Cardiac muscle cell (in vitro differentiated cells and primary cell): ENCODE data around the gene CLCN1. TPM values are rescaled to one million over a fixed set of nuclear protein-coding genes. Genes with fewer than 3 reads are reported as not detected.

Experiments
- DNase-seq, 2 donors: peaks; one replicate each; pipeline versions ENCODE4 v3.0.0 to v3.0.0-alpha.2; 2010 to 2017; ENCODE audit warnings: low read depth in 1 of 2, low spot score in 1 of 2
- H3K27ac ChIP-seq: fragments of 200-600 bp; sonication (generic); 2 replicates; pipeline ENCODE4 v1.5.1; 2016
- H3K27me3 ChIP-seq: fragments of 200-600 bp; sonication (generic); 2 replicates; pipeline ENCODE4 v1.6.0; 2016; ENCODE audit warnings: control low read depth
- H3K36me3 ChIP-seq: fragments of 200-600 bp; sonication (generic); 2 replicates; pipeline ENCODE4 v1.5.1; 2016; ENCODE audit warnings: control low read depth
- H3K4me1 ChIP-seq: fragments of 200-600 bp; sonication (generic); 2 replicates; pipeline ENCODE4 v1.8.1; 2017; ENCODE audit warnings: low read depth, mild to moderate bottlenecking, mixed run types
- H3K4me3 ChIP-seq: fragments of 200-600 bp; sonication (generic); 2 replicates; pipeline ENCODE4 v1.5.1; 2016; ENCODE audit warnings: mild to moderate bottlenecking
- H3K9me3 ChIP-seq: fragments of 200-600 bp; sonication (generic); 2 replicates; pipeline ENCODE4 v1.5.1; 2017; ENCODE audit warnings: low read depth, mild to moderate bottlenecking, control low read depth
- CTCF ChIP-seq: IDR thresholded peaks from 2 replicates; pipeline ENCODE4 v1.5.1; 2012; ENCODE audit warnings: low read depth, mild to moderate bottlenecking, low read length
- polyA plus RNA-seq: library from polyadenylated mRNA; unstranded; fragments of >200 nt; fragmentation: Nextera tagmentation; extraction: Ambion mirVana; gene quantifications from 2 replicates; pipeline ENCODE4 v1.2.1, GENCODE V29; 2016
- total RNA-seq: library from RNA; depleted of rRNA; stranded (reverse); fragments of >200 nt; gene quantifications from 2 replicates; pipeline ENCODE4 v1.2.3, GENCODE V29; 2016

CLCN1 gene
- total and polyA plus RNA-seq, 2 experiments from 2014 or later, result not detected

- Histone ChIP-seq H3K4me1 (no peaks in the 10 kb centered on the region), H3K27me3 (no peaks in the 10 kb centered on the region), H3K9me3 (no peaks in the 10 kb centered on the region), H3K36me3 (peaks cover 65% of the 10 kb centered on the region), H3K27ac (no peak overlapping the region), H3K4me3 (no peak overlapping the region)
- DNase-seq, result no peak
- no peak for TF ChIP-seq CTCF
Measured at GRCh38 chr7:143303733-143304132, 12.2 kb upstream of the CLCN1 start.

GRCh38 chr7:143304938-143305337, 11.0 kb upstream of the CLCN1 start:
- no peak for DNase-seq
- H3K36me3 ChIP-seq, result peaks cover 63% of the 10 kb centered on the region
- no peaks in the 10 kb centered on the region for H3K9me3 ChIP-seq
- no peak overlapping the region for H3K4me3 ChIP-seq
- H3K27me3 ChIP-seq, result no peaks in the 10 kb centered on the region
- no peak overlapping the region for H3K27ac ChIP-seq
- no peaks in the 10 kb centered on the region for H3K4me1 ChIP-seq
- TF ChIP-seq CTCF, result no peak

GRCh38 chr7:143305423-143306070, 10.4 kb upstream of the CLCN1 start:
- H3K36me3 ChIP-seq, result peaks cover 57% of the 10 kb centered on the region
- H3K27ac ChIP-seq, result no peak overlapping the region
- H3K4me1 ChIP-seq, result no peaks in the 10 kb centered on the region
- H3K9me3 ChIP-seq, result no peaks in the 10 kb centered on the region
- DNase-seq, result peak; percentile 48 to 68
- H3K4me3 ChIP-seq, result no peak overlapping the region
- H3K27me3 ChIP-seq, result no peaks in the 10 kb centered on the region
- peak; percentile 79 for TF ChIP-seq CTCF

GRCh38 chr7:143308632-143309031, 7.3 kb upstream of the CLCN1 start:
- no peak overlapping the region for H3K4me3 ChIP-seq
- H3K4me1 ChIP-seq, result no peaks in the 10 kb centered on the region
- H3K36me3 ChIP-seq, result peaks cover 28% of the 10 kb centered on the region
- no peak for TF ChIP-seq CTCF
- H3K27me3 ChIP-seq, result no peaks in the 10 kb centered on the region
- H3K27ac ChIP-seq, result no peak overlapping the region
- DNase-seq, result no peak
- no peaks in the 10 kb centered on the region for H3K9me3 ChIP-seq

GRCh38 chr7:143314127-143314526, 1.8 kb upstream of the CLCN1 start:
- H3K9me3 ChIP-seq, result no peaks in the 10 kb centered on the region
- no peak for DNase-seq
- peaks cover 7% of the 10 kb centered on the region for H3K4me1 ChIP-seq
- H3K4me3 ChIP-seq, result no peak overlapping the region
- no peaks in the 10 kb centered on the region for H3K36me3 ChIP-seq
- no peak for TF ChIP-seq CTCF
- H3K27me3 ChIP-seq, result no peaks in the 10 kb centered on the region
- no peak overlapping the region for H3K27ac ChIP-seq
